GM23338 (cell line): Measurements from ENCODE around the gene FCN2. TPM values are rescaled to one million over a fixed set of nuclear protein-coding genes. Genes with fewer than 3 reads are reported as not detected.

ENCODE experiments used
- microRNA-seq: library from miRNA; unstranded; fragments of <30 nt; microRNA quantifications from one replicate; pipeline ENCODE4, GENCODE V29; 2017
- polyA plus RNA-seq: library from polyadenylated mRNA; unstranded; fragments of >200 nt; fragmentation: Nextera tagmentation; extraction: Ambion mirVana; gene quantifications from 2 replicates; pipeline ENCODE4 v1.2.1, GENCODE V29; 2016
- small RNA-seq: library from RNA; depleted of rRNA; stranded (forward); fragments of <200 nt; gene quantifications from one replicate; pipeline ENCODE3, GENCODE V24; 2014; ENCODE audit warnings: low replicate concordance
- total RNA-seq: library from RNA; depleted of rRNA; stranded (reverse); fragments of >200 nt; shearing (Covaris generic); gene quantifications from 2 replicates; pipeline ENCODE4 v1.2.3, GENCODE V29; 2014; rRNA removed

The FCN2 gene
- total and polyA plus RNA-seq, 2 experiments from 2014 or later = not detected

Small RNA genes within 50 kb of the gene (microRNA-seq; reads per million reads assigned to microRNA genes)
- gene MIR3689A (not detected), gene MIR3689B (not detected), gene MIR3689C (not detected), gene MIR3689D1 (not detected), gene MIR3689D2 (not detected), gene MIR3689E (not detected), gene MIR3689F (not detected)

Small RNA genes within 50 kb of the gene (small RNA-seq; reads per million reads assigned to genes)
- gene AL603650.1 = not detected
- not detected for gene MIR3689A
- gene MIR3689B = not detected
- not detected for gene MIR3689C
- not detected for gene MIR3689D1
- gene MIR3689D2 = not detected
- not detected for gene MIR3689E
- gene MIR3689F = not detected

Other genes starting within 250 kb of the FCN2 start
- 12.3 and 13.1 TPM in 2 replicates for gene COL5A1, start 239.0 kb upstream of the FCN2 start, total RNA-seq
- gene COL5A1, start 239.0 kb upstream of the FCN2 start, polyA plus RNA-seq = 2.5 and 3.3 TPM in 2 replicates
- gene FCN1, start 37.1 kb downstream of the FCN2 start, total RNA-seq = not detected in 2 replicates
- not detected in 2 replicates for gene FCN1, start 37.1 kb downstream of the FCN2 start, polyA plus RNA-seq
- gene OLFM1, start 206.9 kb downstream of the FCN2 start, total RNA-seq = 30.4 and 40.1 TPM in 2 replicates
- 20.6 and 24.5 TPM in 2 replicates for gene OLFM1, start 206.9 kb downstream of the FCN2 start, polyA plus RNA-seq